Thoracic aorta (tissue), 2 donors: ENCODE results near the gene CCDC181. TPM values are rescaled to one million over a fixed set of nuclear protein-coding genes. Genes with fewer than 3 reads are reported as not detected.

ENCODE experiments used
- ATAC-seq: fragments of 150-250 bp; one replicate; pipeline ENCODE4 v1.8.0; 2017; ENCODE audit warnings: low read depth; ENCODE audit not compliant: insufficient number of reproducible peaks, low FRiP score
- DNase-seq: peaks from one replicate; pipeline ENCODE4 v3.0.0-alpha.2; 2020; ENCODE audit warnings: low spot score
- H3K27ac ChIP-seq, 2 donors: fragments of 200-600 bp; sonication (generic); 1 replicate in 1 of 2; 2 replicates in 1 of 2; pipeline ENCODE4 v1.5.1; 2016; ENCODE audit warnings: mild to moderate bottlenecking in 2 of 2, moderate library complexity in 2 of 2
- H3K27me3 ChIP-seq: fragments of 200-600 bp; sonication (generic); replicated peaks from 2 replicates; pipeline ENCODE4 v1.6.0; 2016; ENCODE audit warnings: mild to moderate bottlenecking; ENCODE audit not compliant: insufficient read depth
- H3K36me3 ChIP-seq: fragments of 200-600 bp; sonication (generic); one replicate; pipeline ENCODE4 v1.5.1; 2016
- H3K4me1 ChIP-seq, 2 donors: fragments of 200-600 bp; sonication (generic); 1 replicate in 1 of 2; 2 replicates in 1 of 2; pipeline versions ENCODE4 v1.5.1 to v1.6.0; 2016; ENCODE audit warnings: low read depth in 2 of 2, mild to moderate bottlenecking in 1 of 2; ENCODE audit not compliant: control insufficient read depth in 1 of 2
- H3K4me3 ChIP-seq: fragments of 200-600 bp; sonication (generic); 2 replicates; pipeline ENCODE4 v1.5.1; 2016; ENCODE audit warnings: mild to moderate bottlenecking
- H3K9me3 ChIP-seq: fragments of 200-600 bp; sonication (generic); 2 replicates; pipeline ENCODE4 v1.5.1; 2016
- CTCF ChIP-seq: fragments of 200-600 bp; sonication (generic); IDR thresholded peaks from one replicate; pipeline ENCODE4 v1.5.1; 2019; ENCODE audit warnings: antibody characterized with exemption
- total RNA-seq, 2 donors: library from RNA; depleted of rRNA; stranded (reverse); fragments of >200 nt; gene quantifications; one replicate each; pipeline versions ENCODE4 v1.1.0 to v1.2.3, GENCODE V29; 2016

CCDC181 gene
- total RNA-seq, 2 donors from 2014 or later: 0.54 to 2.9 TPM

- H3K36me3 ChIP-seq: peaks cover 1% of the 10 kb centered on the region
- no peak for ATAC-seq
- no peak for TF ChIP-seq CTCF
- H3K9me3 ChIP-seq: no peaks in the 10 kb centered on the region
- H3K4me1 ChIP-seq: peaks cover 19 to 24% of the 10 kb centered on the region in 2 donors
- no peak for DNase-seq
- H3K4me3 ChIP-seq: no peak overlapping the region
- H3K27ac ChIP-seq: no peak overlapping the region
- H3K27me3 ChIP-seq: no peaks in the 10 kb centered on the region
Measured at GRCh38 chr1:169364948-169365347, 62.3 kb downstream of the CCDC181 start.

DNA sequence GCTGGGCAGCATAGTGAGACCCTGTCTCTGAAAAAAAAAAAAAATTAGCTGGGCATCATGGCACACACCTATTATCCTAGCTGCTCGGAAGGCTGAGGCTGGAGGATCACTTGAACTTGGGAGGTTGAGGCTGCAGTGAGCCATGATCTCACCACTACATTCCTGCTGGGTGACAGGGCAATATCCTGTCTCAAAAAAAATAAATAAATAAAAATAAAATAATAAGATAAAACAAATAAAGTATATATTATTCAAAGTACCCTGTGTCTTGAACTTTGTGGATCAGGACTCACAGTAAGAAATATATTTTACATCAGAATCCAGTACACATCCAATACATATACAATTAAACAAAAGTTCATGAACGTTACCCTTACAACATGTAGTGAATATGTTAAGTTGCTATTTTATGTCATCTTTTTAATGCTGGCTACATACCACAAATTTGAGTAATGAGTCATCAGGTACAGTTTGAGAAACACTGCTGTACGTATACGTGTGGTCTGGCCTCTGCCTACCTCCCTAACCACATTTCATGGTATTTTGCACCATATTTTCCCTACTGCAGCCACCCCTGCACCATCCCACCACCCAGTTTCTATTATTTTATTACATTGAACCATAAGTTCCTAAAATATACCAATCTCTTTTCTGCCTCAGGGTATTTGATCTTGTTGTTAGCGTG is 64.1 kb downstream of the CCDC181 start:
- no peak for DNase-seq
- Histone ChIP-seq H3K9me3 (no peaks in the 10 kb centered on the region), H3K27ac (no peak overlapping the region), H3K4me1 (peaks cover 10 to 11% of the 10 kb centered on the region in 2 donors), H3K4me3 (no peak overlapping the region), H3K27me3 (no peaks in the 10 kb centered on the region), H3K36me3 (no peaks in the 10 kb centered on the region)
- ATAC-seq: no peak
- TF ChIP-seq CTCF: no peak

DNA sequence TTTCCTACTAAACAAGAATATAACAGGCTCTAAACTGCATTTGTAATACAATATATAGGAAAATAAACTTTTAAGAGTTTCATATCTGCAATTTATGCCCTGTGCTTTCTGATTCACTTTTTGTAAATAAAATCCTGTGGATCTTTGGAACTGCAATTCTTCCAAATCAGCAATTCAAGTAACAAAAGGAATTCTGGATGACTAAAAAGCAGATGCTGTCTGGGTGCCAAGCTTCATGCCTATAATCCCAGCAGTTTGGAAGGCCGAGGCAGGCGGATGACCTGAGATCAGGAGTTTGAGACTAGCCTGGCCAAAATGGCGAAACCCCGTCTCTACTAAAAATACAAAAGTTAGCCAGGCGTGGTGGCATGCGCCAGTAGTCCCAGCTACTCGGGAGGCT is 66.0 kb downstream of the CCDC181 start:
- no peak for TF ChIP-seq CTCF
- no peak for DNase-seq

DNA sequence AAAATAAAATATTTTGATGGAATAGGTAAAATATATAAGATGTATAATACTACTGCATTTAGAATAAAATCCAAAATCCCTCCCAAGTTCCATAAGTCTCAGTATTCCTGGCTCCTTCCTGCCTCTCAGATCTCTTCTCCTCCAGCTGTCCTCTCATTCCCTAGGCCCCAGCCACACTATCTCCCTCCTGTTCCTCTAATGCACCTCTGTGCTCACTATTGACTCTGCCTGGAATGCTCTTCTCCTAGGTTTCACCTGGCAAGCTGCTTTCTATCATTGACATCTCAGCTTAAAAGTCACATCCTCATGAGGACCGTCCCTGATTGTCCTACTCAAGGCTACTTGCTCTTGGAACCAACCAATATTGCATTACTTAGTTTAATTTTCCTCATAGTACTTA is 66.9 kb downstream of the CCDC181 start:
- no peak for TF ChIP-seq CTCF
- DNase-seq (no peak), ATAC-seq (no peak)
- Histone ChIP-seq H3K4me1 (no peaks in the 10 kb centered on the region), H3K9me3 (no peaks in the 10 kb centered on the region), H3K36me3 (no peaks in the 10 kb centered on the region), H3K27me3 (no peaks in the 10 kb centered on the region), H3K4me3 (no peak overlapping the region), H3K27ac (no peak overlapping the region)

More for the DNA sequence above, 66.0 kb downstream of the CCDC181 start:
- H3K27ac ChIP-seq: no peak overlapping the region
- no peaks in the 10 kb centered on the region for H3K27me3 ChIP-seq
- no peak for ATAC-seq
- peaks cover 0 to 2% of the 10 kb centered on the region in 2 donors for H3K4me1 ChIP-seq
- H3K4me3 ChIP-seq: no peak overlapping the region
- H3K36me3 ChIP-seq: no peaks in the 10 kb centered on the region
- H3K9me3 ChIP-seq: no peaks in the 10 kb centered on the region

- Histone ChIP-seq H3K36me3 (no peaks in the 10 kb centered on the region), H3K27me3 (no peaks in the 10 kb centered on the region), H3K9me3 (no peaks in the 10 kb centered on the region), H3K4me1 (no peaks in the 10 kb centered on the region), H3K27ac (no peak overlapping the region), H3K4me3 (no peak overlapping the region)
- no peak for ATAC-seq
- peak; percentile 80 for TF ChIP-seq CTCF
- no peak for DNase-seq
Measured at GRCh38 chr1:169348383-169349036, 78.8 kb downstream of the CCDC181 start.
